ENCODE results near the gene ABCA4.

The ABCA4 gene

DNA sequence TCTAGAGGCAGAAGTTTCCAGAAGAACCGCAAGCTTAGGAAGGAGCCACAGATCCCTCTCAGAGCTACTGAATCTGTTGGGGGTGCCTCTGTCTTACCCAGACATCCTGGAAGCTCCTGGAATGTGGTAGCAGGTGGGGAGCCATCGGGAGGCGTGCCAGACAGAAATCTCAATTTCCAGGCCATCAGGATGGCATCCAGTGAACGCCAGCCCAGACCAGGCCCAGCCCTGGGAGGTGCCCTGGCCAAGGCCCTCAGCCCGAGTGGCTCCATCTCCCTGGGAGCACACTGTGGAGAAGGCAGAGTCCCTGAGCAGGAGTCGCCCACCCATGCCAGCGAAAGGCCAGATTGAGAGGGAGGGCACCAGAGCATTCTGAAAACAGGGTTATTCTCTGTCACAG, 2.5 kb downstream of the ABCA4 start:
- DNase-seq (ENCODE audit: low spot score) = no peak
- in situ Hi-C loops (cut with MboI; ENCODE audit: low sequenced_read_pairs, unreplicated experiment) = no loop called here

GRCh38 chr1:94118013-94118412, 2.9 kb downstream of the ABCA4 start:
- in situ Hi-C loops (cut with MboI; ENCODE audit: low sequenced_read_pairs, unreplicated experiment) = no loop called here
- no peak for TF ChIP-seq CTCF (IDR thresholded peaks at IDR 0.05; ENCODE audit: borderline replicate concordance, control extremely low read depth, extremely low read depth, insufficient read depth, missing control alignments)
- DNase-seq (ENCODE audit: low spot score) = no peak

More for the DNA sequence above, 2.5 kb downstream of the ABCA4 start:
- no peak for TF ChIP-seq CTCF (IDR thresholded peaks at IDR 0.05; ENCODE audit: borderline replicate concordance, control extremely low read depth, extremely low read depth, insufficient read depth, missing control alignments)

DNA sequence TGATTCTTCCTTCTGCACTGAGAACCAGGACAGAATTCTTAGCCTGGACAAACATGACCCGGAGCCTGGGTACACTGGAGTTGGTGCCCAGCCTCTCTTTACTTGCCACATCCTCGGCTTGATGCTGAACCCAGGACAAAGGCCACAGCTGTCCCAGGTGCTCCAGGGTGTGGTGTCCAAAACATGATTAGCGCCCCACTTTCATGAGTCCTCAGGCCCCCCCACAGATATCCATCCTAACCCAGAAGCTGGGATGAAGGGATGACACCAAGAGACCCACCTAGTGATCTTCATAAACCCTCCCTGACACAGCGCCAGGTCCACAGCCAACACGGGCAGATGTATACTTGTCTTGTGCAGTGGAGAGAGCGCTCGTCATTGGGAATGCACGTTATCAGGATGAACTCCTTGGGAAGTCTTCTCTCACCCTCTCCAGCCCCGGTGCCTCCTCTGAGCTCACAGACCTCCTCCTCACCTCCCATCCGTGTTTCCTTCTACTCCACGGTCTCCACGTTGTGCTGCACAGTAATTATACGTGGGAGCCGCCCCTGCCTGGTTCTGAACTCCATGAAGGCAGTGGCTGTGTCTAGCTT, 3.6 kb downstream of the ABCA4 start:
- no peak for DNase-seq (ENCODE audit: low spot score)
- in situ Hi-C loops (cut with MboI; ENCODE audit: low sequenced_read_pairs, unreplicated experiment) = no loop called here
- TF ChIP-seq CTCF (IDR thresholded peaks at IDR 0.05; ENCODE audit: borderline replicate concordance, control extremely low read depth, extremely low read depth, insufficient read depth, missing control alignments) = no peak

DNA sequence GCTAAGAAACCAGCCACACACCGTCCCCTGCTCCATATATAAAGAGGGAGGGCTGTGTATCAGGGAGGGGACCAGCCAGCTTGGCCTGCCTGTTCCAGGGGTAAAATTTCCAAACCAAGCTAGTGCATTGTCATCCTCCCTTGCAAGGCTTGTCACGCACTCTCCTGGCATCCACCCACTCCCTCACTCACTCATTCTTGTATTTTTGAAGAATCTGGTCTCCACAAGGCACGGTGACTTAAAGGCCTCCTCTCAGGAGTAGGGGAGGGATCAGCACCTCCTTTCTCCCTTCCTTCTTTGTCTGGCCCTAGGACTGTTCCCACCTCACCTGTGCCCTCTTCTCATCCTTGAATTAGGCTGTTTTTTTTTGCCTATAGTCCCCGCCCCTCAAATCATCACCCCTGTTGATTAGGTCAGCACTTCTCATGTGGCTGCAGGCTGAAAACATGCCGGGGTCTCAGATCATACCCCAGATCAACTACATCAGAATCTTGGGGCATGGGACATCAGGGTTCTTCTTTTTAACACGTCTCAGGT, 5.0 kb downstream of the ABCA4 start:
- DNase-seq (ENCODE audit: low spot score) = no peak
- in situ Hi-C loops (cut with MboI; ENCODE audit: low sequenced_read_pairs, unreplicated experiment) = no loop called here
- no peak for TF ChIP-seq CTCF (IDR thresholded peaks at IDR 0.05; ENCODE audit: borderline replicate concordance, control extremely low read depth, extremely low read depth, insufficient read depth, missing control alignments)

GRCh38 chr1:94115254-94115899, 5.6 kb downstream of the ABCA4 start:
- TF ChIP-seq CTCF (IDR thresholded peaks at IDR 0.05; ENCODE audit: borderline replicate concordance, control extremely low read depth, extremely low read depth, insufficient read depth, missing control alignments) = no peak
- in situ Hi-C loops (cut with MboI; ENCODE audit: low sequenced_read_pairs, unreplicated experiment) = no loop called here
- DNase-seq (ENCODE audit: low spot score) = no peak

GRCh38 chr1:94113589-94114226, 7.2 kb downstream of the ABCA4 start:
- in situ Hi-C loops (cut with MboI; ENCODE audit: low sequenced_read_pairs, unreplicated experiment) = no loop called here
- TF ChIP-seq CTCF (IDR thresholded peaks at IDR 0.05; ENCODE audit: borderline replicate concordance, control extremely low read depth, extremely low read depth, insufficient read depth, missing control alignments) = no peak
- no peak for DNase-seq (ENCODE audit: low spot score)

All from GM13976 (cell line).